Hepatocyte (in vitro differentiated cells): ENCODE measurements around the gene LIPF. TPM values are rescaled to one million over a fixed set of nuclear protein-coding genes. Genes with fewer than 3 reads are reported as not detected.

Experiments
- DNase-seq: peaks from one replicate; pipeline ENCODE4 v3.0.0-alpha.2; 2016; ENCODE audit warnings: low spot score
- H2AFZ ChIP-seq: fragments of 200-600 bp; sonication (generic); 2 replicates; pipeline ENCODE4 v1.6.0; 2016; ENCODE audit warnings: antibody characterized with exemption, mild to moderate bottlenecking
- H3K27ac ChIP-seq: fragments of 200-600 bp; sonication (generic); 2 replicates; pipeline ENCODE4 v1.5.1; 2016; ENCODE audit warnings: mild to moderate bottlenecking
- H3K27me3 ChIP-seq: fragments of 200-600 bp; sonication (generic); 2 replicates; pipeline ENCODE4 v1.6.1; 2016
- H3K36me3 ChIP-seq: fragments of 200-600 bp; sonication (generic); replicated peaks from 2 replicates; pipeline ENCODE4 v1.5.1; 2016; ENCODE audit warnings: low read depth; ENCODE audit not compliant: insufficient read depth
- H3K4me1 ChIP-seq: fragments of 200-600 bp; sonication (generic); 2 replicates; pipeline ENCODE4 v1.5.1; 2016; ENCODE audit warnings: mild to moderate bottlenecking, moderate library complexity; ENCODE audit not compliant: insufficient read depth
- H3K4me2 ChIP-seq: fragments of 200-600 bp; sonication (generic); 2 replicates; pipeline ENCODE4 v1.6.0; 2016
- H3K4me3 ChIP-seq: fragments of 200-600 bp; sonication (generic); 2 replicates; pipeline ENCODE4 v1.5.1; 2016; ENCODE audit warnings: mild to moderate bottlenecking
- H3K79me2 ChIP-seq: fragments of 200-600 bp; sonication (generic); 2 replicates; pipeline ENCODE4 v1.6.0; 2017; ENCODE audit warnings: mild to moderate bottlenecking
- H3K9me2 ChIP-seq: fragments of 200-600 bp; sonication (generic); replicated peaks from 2 replicates; pipeline ENCODE4 v1.6.0; 2017; ENCODE audit warnings: mild to moderate bottlenecking; ENCODE audit not compliant: insufficient read depth
- H3K9me3 ChIP-seq: fragments of 200-600 bp; sonication (generic); 2 replicates; pipeline ENCODE4 v1.5.1; 2016; ENCODE audit warnings: low read depth, mild to moderate bottlenecking
- H4K20me1 ChIP-seq: fragments of 200-600 bp; sonication (generic); 2 replicates; pipeline ENCODE4 v1.6.0; 2016; ENCODE audit warnings: mild to moderate bottlenecking; ENCODE audit not compliant: insufficient read depth, poor library complexity, severe bottlenecking
- EZH2 ChIP-seq: fragments of 200-600 bp; sonication (generic); IDR thresholded peaks from 2 replicates; pipeline ENCODE4 v1.6.1; 2016; ENCODE audit warnings: antibody characterized with exemption, mild to moderate bottlenecking, borderline replicate concordance
- EZH2phosphoT487 ChIP-seq: fragments of 200-600 bp; sonication (generic); IDR thresholded peaks from one replicate; pipeline ENCODE4 v1.6.1; 2018; ENCODE audit warnings: antibody characterized with exemption, mild to moderate bottlenecking, low read depth, moderate library complexity; ENCODE audit not compliant: unreplicated experiment, severe bottlenecking
- WGBS: methylation state at CpG from one replicate; pipeline ENCODE4 v1.1.6; 2016; ENCODE audit warnings: low lambda C conversion rate; ENCODE audit errors: missing lambda C conversion rate; 5-methylcytosine and 5-hydroxymethylcytosine counted together
- polyA plus RNA-seq: library from polyadenylated mRNA; unstranded; fragments of >200 nt; fragmentation: Nextera tagmentation; extraction: Ambion mirVana; gene quantifications from 2 replicates; pipeline ENCODE4 v1.2.1, GENCODE V29; 2016
- total RNA-seq: library from RNA; depleted of rRNA; stranded (reverse); fragments of >200 nt; gene quantifications from 2 replicates; pipeline ENCODE4 v1.2.3, GENCODE V29; 2014
- TF ChIP-seq, protein P1 (sequence below): fragments of 200-600 bp; sonication (generic); IDR thresholded peaks from 2 replicates; pipeline ENCODE4 v1.5.1; 2016; ENCODE audit warnings: antibody characterized with exemption, mild to moderate bottlenecking; ENCODE audit not compliant: poor library complexity

Gene LIPF
- total RNA-seq (0.12 and 1.1 TPM in 2 replicates), polyA plus RNA-seq (not detected in 2 replicates)

GRCh38 chr10:88664142-88664541 lies at the start of gene LIPF:
Gene LIPF, plus strand, starts transcription at chr10:88664442. Its CDS starts 2,856 bp downstream, at chr10:88667298.
- no peak within 1 kb of the TSS for H3K4me2 ChIP-seq
- no peak for DNase-seq
- no peak within 1 kb of the TSS for H2AFZ ChIP-seq
- no peaks in the 10 kb centered on the region for H3K79me2 ChIP-seq
- no peaks in the 10 kb centered on the region for H3K9me3 ChIP-seq
- H3K36me3 ChIP-seq: no peaks in the 10 kb centered on the region
- no peaks in the 10 kb centered on the region for H4K20me1 ChIP-seq
- H3K27me3 ChIP-seq: no peaks in the 10 kb centered on the region
- 38% methylated on average over 1 of the region's 1 CpG for WGBS
- H3K4me1 ChIP-seq: no peaks in the 10 kb centered on the region
- no peak within 1 kb of the TSS for H3K27ac ChIP-seq
- no peak for TF ChIP-seq EZH2
- TF ChIP-seq, protein P1, sequence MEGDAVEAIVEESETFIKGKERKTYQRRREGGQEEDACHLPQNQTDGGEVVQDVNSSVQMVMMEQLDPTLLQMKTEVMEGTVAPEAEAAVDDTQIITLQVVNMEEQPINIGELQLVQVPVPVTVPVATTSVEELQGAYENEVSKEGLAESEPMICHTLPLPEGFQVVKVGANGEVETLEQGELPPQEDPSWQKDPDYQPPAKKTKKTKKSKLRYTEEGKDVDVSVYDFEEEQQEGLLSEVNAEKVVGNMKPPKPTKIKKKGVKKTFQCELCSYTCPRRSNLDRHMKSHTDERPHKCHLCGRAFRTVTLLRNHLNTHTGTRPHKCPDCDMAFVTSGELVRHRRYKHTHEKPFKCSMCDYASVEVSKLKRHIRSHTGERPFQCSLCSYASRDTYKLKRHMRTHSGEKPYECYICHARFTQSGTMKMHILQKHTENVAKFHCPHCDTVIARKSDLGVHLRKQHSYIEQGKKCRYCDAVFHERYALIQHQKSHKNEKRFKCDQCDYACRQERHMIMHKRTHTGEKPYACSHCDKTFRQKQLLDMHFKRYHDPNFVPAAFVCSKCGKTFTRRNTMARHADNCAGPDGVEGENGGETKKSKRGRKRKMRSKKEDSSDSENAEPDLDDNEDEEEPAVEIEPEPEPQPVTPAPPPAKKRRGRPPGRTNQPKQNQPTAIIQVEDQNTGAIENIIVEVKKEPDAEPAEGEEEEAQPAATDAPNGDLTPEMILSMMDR: no peak
- no peak for TF ChIP-seq EZH2phosphoT487
- H3K4me3 ChIP-seq: no peak within 1 kb of the TSS
- H3K9me2 ChIP-seq: no peaks in the 10 kb centered on the region

DNA sequence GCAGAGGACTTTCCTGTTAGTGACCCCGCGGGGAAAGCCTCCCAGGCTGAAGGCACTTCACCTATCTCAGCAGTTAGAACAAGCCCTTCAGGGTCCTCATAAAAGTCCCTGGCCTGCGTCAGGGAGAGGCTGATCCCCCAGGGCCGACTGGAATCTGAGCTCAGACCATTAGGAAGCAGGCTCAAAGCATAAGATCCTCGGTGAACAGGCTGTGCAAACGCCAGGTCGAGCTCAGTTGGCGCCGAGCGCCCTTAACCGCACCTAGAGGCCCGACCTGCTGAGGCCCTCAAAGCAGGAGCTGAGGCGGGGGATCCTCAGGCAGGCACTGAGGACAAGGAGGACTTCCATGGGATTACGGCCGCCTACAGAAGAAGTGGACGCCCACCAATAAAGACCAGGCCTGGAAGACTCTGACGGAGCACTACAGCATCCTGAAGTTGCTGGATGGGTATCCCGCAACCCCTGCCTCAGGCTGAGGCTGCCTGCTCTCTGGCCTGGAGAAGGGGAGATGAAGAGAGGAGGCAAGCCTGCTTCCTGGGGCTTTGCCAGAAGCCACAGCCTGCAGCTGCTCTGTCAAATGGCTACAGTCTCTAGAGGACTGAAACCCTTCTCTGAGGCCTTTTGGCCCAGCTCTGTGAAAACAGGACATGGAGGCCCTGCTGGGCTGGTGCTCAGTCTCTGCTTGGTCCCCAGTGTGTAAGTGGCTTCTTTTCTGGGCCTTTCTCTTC lies 47.8 kb upstream of the LIPF start:
- H3K79me2 ChIP-seq: no peaks in the 10 kb centered on the region
- no peaks in the 10 kb centered on the region for H3K9me2 ChIP-seq
- 91% methylated on average over 18 of the region's 18 CpGs for WGBS
- H3K36me3 ChIP-seq: no peaks in the 10 kb centered on the region
- H3K27ac ChIP-seq: no peak overlapping the region
- H4K20me1 ChIP-seq: no peaks in the 10 kb centered on the region
- H3K9me3 ChIP-seq: no peaks in the 10 kb centered on the region
- no peaks in the 10 kb centered on the region for H3K4me1 ChIP-seq
- no peak overlapping the region for H3K4me3 ChIP-seq
- no peak overlapping the region for H3K4me2 ChIP-seq
- DNase-seq: no peak
- no peak for TF ChIP-seq EZH2
- no peak for TF ChIP-seq EZH2phosphoT487
- TF ChIP-seq, protein P1: no peak
- no peak overlapping the region for H2AFZ ChIP-seq
- H3K27me3 ChIP-seq: no peaks in the 10 kb centered on the region

DNA sequence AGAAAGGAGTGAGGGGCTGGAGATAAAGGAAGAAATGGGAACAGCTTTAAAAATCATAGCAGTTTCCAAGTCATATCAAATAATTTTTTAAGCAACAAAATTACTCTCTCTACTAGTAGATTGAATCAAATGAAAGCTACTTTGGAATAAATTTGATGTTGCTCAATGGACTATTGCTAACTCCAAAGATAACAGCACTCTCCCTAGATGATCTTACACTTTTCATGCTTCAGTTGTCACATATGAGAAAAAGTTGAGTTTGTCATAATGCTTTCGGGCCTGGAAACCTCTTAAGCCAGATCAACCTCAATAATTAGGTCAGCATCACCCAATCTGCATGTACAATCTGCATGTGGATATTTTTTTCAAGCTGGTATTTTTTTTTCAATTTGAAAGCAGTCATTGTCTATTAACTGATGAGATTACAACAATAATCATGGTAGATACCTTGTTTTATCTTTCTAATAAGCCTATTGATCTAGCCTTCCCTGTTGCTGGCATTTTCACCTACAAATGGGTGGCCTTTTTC lies 46.4 kb upstream of the LIPF start:
- TF ChIP-seq EZH2 (no peak), EZH2phosphoT487 (no peak)
- TF ChIP-seq, protein P1: no peak
- H4K20me1 ChIP-seq: no peaks in the 10 kb centered on the region
- no peaks in the 10 kb centered on the region for H3K9me2 ChIP-seq
- H3K4me2 ChIP-seq: no peak overlapping the region
- no peaks in the 10 kb centered on the region for H3K79me2 ChIP-seq
- H2AFZ ChIP-seq: no peak overlapping the region
- no peaks in the 10 kb centered on the region for H3K27me3 ChIP-seq
- no peak overlapping the region for H3K4me3 ChIP-seq
- H3K9me3 ChIP-seq: no peaks in the 10 kb centered on the region
- H3K27ac ChIP-seq: no peak overlapping the region
- no peak for DNase-seq
- no peaks in the 10 kb centered on the region for H3K36me3 ChIP-seq
- 100% methylated on average over 1 of the region's 1 CpG for WGBS
- H3K4me1 ChIP-seq: no peaks in the 10 kb centered on the region
